ENCODE results near the gene ARPC5. TPM values are rescaled to one million over a fixed set of nuclear protein-coding genes. Genes with fewer than 3 reads are reported as not detected.

Gene ARPC5
- polyA plus RNA-seq, 1 donor: 76.7 TPM

DNA sequence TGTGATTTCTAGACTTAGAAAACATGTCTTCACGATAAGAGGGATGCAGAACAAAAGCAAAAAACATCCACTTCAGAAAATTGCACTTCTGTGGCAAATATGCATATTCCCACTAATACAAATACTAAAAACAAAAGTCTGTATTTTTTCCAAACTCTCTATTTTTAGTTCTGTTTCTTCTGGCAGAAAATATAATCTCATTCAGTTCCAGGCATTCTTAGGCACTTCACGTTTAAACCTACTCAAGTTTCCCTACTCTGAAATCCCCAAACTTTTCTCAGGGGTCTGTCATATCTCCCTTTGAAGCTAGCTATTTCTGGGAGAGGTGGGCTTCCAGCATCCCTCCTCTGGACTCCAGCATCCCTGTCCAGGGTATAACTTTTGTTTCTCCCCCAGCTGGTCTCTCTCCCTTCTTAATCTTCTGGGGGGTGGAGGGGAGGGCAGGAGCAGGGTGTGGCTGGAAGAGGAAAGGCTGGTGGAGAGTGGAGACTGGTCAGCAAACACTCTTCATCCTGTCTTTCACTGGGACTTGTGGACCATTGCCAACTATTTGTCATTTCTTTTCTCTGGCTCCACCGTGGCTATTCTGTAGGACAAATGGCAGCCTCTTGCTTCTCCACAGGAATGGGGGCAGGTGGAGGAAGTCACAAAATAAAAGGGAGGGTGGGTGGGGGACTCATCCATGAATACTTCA lies 25.7 kb downstream of the ARPC5 start:
- no peak for DNase-seq

DNA sequence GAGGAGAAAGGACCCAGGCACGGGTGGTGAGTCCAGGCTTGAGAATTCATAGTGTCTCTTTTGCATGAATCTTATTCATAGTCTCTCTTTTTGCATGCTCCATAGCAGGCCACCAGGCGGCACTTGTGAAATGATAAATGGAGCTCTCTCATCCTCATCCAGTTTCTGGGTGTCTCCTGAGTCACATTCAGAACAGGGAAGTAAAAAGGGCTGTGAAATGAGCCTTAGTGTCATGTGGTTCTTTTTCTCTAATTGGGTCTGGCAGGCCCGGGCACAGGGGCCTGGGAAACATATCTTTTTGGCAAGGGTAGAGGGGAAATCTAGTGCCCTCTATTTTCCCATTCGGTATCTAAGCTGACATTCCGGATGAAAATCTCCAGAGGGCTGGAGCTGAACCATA lies 26.3 kb downstream of the ARPC5 start:
- DNase-seq: peak; percentile 36

DNA sequence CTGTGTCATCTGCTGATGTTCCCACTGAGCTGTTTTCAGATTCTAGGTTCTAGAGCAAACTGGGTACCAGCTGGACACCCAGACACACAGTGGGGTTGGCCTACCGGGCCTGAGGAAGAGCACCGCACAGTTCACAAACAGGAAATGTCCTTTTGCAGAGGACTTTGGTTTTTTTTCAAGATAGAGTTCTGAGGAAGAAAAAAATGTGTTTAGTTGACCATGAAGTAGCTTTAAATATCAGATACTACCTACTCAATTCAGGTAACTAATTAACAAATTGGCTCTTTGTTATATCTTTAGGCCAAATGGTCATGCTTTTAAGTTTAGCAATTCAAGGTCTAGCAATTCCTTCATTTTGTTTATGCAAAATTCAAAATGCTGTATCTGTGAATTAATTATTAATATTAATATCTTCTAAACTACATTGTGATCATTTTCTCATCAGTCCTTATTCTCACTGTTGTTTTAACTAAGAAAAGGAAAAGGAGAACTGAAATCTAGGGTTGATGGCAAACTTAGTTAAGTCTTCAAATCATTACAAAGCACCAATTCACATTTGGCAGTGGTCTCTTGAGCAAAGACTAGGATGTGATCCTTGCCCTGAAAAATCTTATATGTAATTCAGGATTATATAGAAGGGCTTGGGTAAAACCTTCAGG lies 28.1 kb downstream of the ARPC5 start:
- DNase-seq: no peak

DNA sequence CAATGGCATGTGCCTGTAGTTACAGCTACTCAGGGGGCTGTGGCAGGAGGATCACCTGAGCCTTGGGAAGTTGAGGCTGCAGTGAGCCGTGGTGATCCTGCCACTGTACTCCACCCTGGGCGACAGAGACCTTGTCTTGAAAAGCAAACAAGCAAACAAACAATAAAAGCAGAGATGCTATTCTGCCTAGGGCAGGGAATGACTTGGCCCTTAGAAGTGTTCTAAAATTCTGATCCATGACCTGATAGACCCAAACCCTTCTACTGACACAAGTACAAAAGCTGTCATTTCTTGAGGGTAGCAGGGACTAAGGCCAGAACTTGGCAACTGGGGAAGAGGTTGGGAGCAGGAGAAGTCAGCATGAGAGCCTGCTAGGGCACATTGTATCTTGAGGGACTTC lies 29.7 kb downstream of the ARPC5 start:
- no peak for DNase-seq

DNA sequence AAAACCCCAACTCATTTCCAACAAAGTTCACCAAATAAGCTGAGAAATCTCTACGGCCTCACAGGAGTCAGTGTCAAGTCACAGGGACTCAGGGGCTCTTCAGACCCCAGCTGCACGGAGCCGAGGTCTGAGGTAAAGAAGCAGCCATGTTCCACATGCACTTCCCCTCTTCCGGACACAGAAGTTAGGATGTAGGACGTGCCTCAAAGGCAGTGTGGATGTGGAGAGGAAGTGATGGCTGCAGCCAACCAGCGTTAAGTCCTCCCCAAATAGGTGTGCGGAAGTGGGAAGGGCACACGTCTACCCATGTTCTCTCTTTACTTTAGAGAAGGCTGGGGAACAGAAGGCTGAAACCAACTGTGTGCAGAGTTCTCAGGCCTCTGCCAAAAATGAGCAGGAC lies 30.8 kb downstream of the ARPC5 start:
- no peak for DNase-seq

DNA sequence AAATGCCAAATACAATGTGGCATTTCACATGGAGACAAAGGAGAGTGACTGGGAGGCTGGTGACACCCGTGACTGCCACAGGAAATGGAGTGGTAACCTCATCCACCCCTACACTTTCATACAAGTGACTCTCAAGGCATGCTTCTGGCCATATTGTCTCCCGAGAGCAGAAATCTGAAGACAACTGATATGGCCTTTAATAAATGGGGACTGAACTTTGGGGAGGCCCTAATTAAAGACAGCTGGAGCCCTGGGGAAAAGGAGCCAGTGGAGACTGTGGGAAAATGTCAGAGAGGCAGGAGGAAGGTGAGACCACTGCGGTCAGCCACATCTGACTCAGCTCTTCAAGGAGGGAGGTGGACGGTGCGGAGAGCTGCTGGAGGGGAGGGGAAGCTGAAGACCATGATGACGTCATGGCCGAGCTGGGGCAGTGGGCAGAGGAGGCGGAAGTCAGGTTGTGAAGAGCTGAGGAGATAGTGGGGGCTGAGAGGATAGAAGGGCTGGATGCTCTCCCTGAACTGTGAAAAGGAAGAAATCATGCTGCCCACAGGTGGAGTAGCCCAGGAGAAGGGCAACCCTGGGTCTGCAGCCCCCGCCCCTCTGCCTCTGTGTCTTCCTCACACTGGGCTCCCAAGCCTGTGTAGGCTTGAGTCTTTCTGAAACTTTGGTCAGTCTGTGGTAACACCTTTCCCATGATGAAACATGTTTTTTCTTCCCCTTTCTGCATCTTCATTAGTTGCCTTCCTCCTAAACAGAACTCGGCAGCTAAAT lies 31.4 kb downstream of the ARPC5 start:
- DNase-seq: peak; percentile 15

DNA sequence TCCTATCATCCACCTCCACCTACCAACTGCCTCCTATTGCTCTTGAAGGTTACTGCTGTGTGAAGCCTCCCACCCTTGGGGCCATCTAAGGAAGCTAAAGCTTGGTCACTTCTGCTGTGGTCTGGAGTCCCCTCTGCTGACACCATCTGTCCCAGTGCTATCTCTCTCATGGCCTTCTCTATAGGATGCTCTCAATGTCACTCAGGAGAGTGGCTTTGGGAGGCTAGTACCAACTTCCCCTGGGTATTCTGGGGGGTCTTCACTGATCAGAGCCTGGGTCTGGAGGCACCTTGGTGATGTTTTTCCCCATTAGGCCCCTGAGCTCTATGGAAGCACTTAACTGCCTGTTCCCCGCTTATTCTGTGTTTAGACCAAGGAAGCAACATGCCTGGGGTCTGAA lies 33.1 kb downstream of the ARPC5 start:
- no peak for DNase-seq

DNA sequence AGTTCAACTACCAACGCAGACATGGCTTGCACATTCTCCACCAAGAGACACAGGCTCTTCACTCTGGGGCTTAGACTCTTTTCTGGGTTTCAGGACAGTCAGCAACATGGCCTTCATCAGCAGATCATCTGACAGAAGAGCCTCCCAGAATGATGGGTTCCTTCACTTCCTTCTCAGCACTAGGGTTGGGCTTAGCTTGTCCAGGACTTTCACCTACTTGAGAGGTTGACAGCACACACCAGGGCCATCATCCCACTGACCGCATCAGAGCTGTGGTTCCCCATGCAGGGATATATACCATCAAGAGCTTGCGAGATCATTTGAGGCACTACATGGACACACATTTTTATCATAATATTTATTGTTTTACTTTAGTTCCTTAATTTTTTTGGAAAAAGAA lies 34.9 kb downstream of the ARPC5 start:
- DNase-seq: no peak

DNA sequence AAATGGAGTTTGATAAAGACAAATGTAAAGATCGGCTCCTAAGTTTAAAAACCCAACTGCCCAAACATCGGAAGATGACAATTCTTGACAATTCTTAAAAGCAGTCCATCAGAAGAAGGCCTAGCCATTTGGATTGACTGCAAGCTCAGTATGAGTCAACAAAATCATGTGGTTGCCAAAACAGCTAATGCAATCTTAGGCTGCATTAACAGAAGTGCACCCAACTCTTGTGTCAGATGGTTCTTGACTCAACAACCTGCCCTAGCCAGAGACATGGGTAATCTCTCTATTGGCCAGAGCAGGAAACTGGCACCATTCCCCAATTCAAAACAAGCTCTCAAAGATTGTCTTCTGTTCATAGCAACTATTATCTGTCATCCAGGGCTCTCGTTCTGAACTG lies 35.4 kb downstream of the ARPC5 start:
- no peak for DNase-seq

DNA sequence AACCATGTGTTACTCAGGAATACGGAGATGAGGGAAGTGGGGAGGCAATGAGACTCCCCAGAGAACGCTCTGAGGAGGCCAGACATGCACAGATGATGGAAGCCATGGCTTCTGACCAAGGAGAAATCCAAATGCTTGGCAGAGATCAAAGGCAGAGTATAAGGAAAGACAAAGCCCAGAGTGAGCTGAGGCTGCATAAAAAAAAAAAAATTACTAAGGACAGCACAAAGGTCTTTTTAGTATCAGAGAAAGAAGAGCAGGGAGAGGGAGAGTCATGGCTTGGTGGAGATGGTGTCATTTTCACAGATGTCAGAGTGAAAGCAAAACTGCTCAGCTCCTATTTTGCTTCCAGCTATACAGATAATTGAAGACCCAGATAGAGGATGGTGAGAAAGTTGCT lies 37.2 kb downstream of the ARPC5 start:
- peak; percentile 14 for DNase-seq

DNA sequence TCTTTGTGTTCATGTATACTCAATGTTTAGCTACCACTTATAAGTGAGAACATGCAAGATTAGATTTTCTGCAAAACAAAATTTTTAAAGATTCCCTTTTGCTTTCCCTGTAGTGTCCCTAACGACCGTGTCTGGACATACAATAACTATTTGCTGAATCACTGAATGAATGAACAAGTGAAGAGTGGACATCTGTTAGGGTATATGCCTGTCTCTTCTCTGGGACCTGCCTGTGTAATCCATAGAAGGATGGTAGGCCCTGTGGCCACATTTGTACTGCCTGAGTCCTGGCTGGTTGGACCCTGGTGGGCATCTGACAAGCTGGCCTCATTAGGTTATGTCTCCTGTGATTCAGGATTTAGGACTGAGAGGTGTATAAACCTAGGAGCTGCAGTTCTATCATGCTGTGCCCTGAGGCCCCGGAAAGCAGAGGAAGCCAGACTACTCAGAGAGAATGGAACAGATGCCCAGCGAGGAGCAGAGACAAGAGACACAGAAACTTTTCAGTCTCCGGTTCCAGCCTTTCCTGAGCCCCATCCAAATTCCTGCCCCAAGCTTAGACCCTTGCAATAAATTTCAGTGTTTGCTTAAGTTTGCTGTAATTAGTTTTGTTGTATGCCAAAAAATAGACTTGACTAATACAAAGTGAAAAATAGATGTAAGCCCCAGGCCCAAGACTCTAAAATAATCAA lies 37.8 kb downstream of the ARPC5 start:
- DNase-seq: no peak

DNA sequence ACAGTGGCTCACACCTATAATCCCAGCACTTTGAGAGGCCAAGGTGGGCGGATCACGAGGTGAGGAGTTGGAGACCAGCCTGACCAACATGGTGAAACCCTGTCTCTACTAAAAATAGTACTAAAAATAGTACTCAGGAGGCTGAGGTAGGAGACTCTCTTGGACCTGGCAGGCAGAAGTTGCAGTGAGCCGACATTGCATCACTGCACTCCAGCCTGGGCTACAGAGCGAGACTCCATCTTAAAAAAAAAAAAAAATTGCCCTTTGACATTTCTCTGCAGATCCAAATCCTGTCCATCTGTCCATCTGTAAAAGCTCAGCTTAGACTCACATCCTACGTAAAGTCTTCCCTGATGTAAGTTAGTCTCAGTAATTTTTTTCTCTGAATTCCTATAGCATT lies 39.1 kb downstream of the ARPC5 start:
- DNase-seq: no peak

DNA sequence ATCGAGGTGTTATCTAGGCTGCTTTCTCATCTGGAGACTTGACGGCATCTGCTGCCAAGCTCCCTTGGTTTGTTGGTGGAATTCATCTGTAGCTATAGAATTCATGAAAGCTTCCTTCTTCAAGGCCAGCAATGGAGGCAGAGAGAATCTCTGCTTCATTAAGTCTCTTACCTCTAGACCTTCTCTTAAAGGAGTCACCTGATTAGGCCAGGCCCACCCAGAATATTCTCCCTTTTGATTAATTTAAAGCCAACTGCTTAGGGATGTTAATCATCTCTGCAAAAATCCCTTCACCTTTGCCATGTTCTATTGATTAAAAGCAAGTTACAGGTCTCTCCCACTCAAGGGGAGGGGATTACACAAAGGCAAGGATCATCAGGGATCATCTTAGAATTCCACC lies 40.0 kb downstream of the ARPC5 start:
- DNase-seq: no peak

DNA sequence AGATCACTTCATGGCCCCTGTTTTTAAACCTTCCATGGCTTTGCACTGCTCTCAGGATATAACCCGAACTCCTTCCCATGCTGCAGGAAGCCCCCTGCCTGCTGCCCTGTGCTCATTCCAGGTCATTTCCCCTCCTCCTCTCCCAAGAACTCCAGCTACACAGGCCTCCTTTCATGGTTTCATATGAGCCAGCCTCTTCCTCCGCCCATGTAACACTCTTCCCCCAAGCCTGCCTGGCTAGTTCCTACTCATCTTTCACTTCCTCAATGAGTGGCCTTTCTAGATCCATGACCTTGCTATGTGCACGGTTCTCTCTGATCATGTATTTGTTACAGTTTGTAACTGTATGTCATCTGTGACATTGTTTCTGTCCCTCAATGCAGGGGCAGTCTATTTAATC lies 42.2 kb downstream of the ARPC5 start:
- DNase-seq: no peak

DNA sequence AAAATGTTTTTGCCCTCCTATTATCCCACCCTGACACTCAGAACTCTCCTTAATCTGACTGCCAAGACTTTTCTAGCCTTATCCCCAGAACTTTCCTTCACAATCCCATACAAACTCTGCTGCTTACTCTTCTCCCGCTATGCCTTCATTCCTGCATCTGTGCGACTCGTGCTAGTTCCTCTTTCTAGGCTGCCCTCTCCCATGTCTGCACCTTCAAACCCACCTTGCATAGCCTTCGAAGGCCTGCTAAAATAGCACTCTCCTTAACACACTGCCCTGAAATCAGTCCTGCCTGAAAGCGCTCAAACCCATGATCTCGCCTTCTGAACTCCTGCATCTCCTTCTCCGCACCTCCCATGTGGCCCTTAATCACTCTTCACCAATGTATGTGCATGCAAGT lies 42.9 kb downstream of the ARPC5 start:
- DNase-seq: no peak

DNA sequence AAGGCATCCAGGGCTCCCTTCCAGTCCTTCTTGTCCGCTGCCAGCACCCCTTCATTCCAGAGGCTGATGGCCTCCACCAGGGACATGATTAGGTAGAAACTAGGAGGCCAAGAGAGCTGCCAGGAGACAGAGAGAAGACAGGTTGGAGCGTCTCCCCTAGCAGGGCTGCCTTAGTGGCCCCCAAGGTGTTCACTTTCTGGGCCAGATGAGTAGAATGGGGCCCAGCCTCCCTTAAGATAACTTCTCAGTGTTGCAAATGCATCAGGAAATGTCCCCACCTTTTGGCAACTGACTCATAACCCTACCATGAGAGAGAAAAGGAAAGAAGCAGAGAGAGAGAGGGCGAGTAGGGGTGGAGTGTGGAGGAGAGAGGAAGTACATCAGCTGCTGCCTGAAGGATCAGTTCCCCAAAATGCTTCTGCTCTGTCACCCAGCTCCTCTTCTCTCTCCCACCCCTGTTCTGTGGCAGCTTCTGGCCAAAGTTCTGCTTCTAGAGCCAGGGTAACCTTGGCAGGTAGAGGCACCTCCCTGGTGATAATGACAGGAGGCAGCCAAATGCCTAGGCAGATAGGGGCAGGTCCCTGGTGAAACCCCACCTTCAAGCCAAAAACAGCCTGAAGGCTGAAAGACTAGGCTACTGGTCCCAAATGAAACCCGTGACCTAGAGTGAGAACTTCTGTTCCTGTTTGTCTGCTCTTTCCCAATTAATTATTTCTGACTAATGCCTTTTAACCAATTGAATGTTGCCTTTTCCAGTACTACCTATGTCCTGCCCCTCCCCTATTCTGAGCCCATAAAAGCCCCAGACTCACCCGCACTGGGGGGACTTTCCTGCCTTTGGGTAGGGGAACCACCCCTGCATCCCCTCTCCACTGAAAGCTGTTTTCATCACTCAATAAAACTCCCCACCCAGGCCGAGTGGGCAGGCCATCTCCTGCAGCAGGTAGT lies 45.1 kb downstream of the ARPC5 start, which contains the start of gene NCF2:
NCF2 (minus strand) TSS at position 216 of the 948 bp plus-strand sequence; CDS start at position 86, 130 bp downstream.
- no peak for DNase-seq

DNA sequence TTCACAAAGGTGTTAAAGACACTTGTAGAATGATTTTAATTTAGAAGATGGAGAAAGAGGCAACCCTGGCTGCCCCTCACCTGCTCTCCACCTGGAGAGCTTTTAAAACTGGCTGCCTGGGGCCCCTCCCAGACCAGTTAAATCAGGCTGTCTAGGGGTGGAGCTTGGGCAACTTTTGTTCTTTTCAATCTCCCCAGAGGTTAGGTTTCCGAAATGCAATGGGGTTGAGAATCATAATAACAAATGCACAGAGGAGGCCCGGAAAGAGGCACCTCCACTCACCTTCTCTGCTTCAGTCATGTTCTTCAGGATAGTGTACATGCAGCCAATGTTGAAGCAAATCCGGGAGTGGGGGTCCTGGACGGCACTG lies 45.7 kb downstream of the ARPC5 start:
- DNase-seq: no peak

DNA sequence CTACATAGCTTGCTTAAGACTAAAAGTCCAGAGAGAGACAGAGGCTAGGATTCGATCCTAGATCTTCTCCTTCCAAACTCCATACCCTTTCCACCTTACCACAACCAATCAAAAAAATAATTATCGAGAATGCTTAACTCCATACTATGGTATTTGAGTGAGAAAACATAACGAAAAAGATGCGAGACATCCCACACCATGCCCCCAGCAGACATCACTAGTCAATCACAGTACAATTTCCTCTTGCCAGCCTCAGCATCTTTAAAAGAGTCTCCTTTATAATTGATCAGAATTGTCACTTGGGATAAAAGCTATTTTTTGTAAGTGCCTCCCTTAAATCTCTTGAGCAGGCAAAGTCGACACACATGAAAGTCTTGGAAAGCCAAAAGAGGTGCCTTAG lies 46.2 kb downstream of the ARPC5 start:
- DNase-seq: no peak

DNA sequence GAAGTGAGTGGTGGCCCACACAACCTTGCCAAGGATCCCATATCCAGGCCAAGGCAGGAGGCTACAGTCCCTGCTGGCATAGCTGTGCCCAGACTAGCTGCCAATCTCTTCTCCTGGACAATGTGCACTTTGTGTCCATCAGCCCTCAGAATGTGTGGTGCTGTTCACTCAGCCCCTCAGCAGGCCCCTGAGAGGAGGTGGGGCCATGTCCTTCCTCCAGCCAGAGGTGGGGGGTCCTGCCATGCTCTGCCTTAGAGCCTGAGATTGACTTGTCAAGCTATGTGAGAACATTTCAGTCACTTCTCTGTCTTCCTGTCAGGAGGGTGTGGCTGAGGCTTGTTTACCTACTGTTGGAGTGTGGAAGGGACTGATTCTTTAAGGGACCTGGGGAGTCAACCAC lies 46.8 kb downstream of the ARPC5 start:
- DNase-seq: no peak

DNA sequence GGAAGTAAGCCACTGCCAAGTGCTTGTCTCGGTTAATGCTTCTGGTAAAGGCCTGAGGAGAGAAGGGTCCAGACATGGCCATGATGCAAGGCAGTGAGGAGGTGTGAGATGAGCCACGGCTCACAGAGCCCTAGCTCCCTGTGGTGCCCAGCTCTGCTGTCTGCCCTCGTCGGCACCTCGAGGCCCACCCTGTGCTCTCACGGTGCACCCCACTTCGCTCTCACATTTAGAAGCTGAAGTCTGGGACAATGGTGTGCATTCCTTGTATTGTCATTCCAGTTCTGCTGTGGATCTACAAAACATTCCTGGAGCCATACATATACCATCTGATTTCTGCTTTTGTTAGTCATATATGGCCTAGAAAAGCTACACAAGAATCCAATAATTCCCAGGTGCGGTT lies 48.7 kb downstream of the ARPC5 start:
- DNase-seq: no peak

DNA sequence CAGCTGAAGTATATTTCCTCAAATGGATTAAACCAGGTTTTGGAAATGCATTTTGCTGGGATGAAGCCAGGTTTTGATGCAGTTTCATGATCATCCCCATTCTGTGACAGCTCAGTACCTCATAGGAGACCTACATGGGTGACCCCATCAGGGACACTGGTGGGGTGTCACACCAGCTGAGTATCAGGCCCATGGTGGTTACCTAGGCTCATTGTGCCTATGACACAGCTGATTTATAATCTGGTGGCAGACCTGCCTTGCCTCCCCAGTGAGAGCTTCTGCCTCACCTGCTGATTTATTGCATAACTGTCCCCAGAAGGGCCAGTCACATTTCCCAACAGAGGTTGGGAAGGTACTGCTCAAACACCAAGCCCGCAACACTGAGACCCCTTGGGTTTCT lies 49.1 kb downstream of the ARPC5 start:
- DNase-seq: no peak

DNA sequence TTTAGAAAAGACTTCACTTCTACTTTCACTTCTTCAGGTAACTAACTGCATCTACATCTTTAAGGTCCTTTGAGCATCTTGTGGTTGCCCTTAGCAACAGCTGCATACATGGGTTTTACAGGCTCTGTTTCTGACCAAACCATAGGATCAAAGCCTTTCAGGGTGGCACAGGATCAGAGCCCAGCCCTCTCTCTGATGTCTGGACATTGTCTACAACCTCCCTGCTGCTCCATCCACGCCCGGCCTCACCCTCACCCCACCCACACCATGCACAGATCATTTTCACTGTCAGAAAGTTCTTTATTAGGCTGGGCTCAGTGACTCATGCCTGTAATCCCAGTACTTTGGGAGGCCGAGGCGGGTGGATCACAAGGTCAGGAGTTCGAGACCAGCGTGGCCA lies 50.5 kb downstream of the ARPC5 start:
- no peak for DNase-seq
